ENCODE data around the gene HYAL2.
"Not testable (repeated sequence)": the region's sequence is repeated elsewhere in the genome, so short reads cannot be mapped to it uniquely, and the experiment has no call there.

Gene HYAL2

GRCh38 chr3:50288387-50289007, 34.0 kb downstream of the HYAL2 start:
- DNase-seq, result no peak

DNA sequence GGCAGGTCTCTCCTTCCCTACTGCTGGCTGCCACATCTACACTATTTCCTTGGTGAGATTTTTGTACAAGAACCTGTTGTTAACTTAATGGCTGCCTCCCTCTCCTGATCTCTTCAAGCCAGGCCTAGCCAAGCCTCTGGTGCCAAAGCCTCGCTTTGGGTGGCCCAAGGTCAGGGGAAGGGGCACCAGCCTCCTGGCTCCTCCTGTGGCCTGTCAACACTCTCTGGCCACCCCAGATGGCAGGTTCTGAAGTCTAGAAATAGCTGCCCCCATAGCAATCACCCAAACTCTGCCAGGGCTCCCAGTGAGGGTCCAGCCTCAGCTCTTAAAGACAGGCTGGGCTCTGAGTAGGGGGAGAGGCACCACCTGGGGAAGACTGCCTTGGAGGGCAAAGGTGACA, 35.3 kb downstream of the HYAL2 start:
- DNase-seq, result no peak

GRCh38 chr3:50286322-50287227, 36.0 kb downstream of the HYAL2 start:
- DNase-seq, result no peak

DNA sequence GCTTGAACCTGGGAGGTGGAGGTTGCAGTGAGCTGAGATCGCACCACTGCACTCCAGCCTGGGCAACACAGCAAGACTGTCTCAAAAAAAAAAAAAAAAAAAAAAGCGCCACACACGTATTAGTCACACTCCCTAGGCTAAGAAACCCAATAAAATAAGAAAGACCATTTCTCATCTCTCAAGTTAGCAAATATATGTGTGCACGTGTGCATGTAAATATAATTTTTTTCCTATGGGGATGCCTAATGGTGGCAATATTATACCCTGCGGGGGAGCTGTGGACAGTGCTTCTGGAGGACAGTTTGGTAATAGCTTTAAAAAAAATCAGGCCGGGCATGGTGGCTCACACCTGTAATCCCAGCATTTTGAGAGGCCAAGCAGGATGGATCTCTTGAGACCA, 38.4 kb downstream of the HYAL2 start:
- DNase-seq, result not testable (repeated sequence)

GRCh38 chr3:50279255-50280016, 43.1 kb downstream of the HYAL2 start:
- DNase-seq, result no peak

DNA sequence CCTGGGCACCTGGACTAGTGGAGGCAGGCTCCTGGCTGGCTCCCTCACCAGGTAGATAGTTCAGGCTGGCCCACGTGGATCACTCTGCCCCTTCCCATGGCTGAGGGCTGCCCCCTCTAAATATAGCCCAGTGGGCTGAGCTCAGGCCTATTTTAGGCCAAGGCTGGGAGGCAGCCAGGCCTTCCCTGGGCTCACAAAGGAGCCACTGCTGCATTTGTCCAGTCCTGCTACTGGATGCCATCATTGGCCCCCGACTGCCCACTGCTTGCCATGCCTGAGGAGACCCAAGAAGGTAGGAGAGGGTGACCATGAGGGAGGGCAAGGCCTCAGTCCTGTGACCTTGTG, 43.7 kb downstream of the HYAL2 start, which contains the start of gene LSMEM2:
Gene LSMEM2 (plus strand): TSS at position 208 of the 345 bp plus-strand sequence. CDS start 27 bp downstream, at position 235.
- DNase-seq, result no peak

- no peak for DNase-seq
Measured at GRCh38 chr3:50278123-50278879, 44.2 kb downstream of the HYAL2 start.

DNA sequence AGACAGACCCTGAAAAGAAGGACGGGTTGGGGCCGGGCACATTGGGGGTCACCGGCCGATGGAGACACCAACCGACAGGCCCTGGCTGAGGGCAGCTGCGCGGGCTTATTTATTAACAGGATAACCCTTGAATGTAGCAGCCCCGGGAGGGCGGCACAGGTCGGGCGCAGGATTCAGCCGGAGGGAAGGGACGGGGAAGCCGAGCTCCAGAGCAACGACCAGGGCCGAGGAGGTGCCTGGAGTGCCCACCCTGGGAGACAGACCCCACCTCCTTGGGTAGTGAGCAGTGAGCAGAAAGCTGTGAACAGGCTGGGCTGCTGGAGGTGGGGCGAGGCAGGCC, 45.8 kb downstream of the HYAL2 start:
- DNase-seq, result no peak

GRCh38 chr3:50275996-50276761, 46.4 kb downstream of the HYAL2 start:
- DNase-seq, result no peak

- no peak for DNase-seq
Measured at GRCh38 chr3:50275141-50275995, 47.2 kb downstream of the HYAL2 start.

- DNase-seq, result no peak
Measured at GRCh38 chr3:50274371-50275104, 48.0 kb downstream of the HYAL2 start.

- no peak for DNase-seq
Measured at GRCh38 chr3:50273689-50274065, 48.9 kb downstream of the HYAL2 start.

GRCh38 chr3:50272911-50273688, 49.4 kb downstream of the HYAL2 start:
- DNase-seq, result no peak

GRCh38 chr3:50272538-50272910, 50.0 kb downstream of the HYAL2 start:
- DNase-seq, result not testable (repeated sequence)

DNA sequence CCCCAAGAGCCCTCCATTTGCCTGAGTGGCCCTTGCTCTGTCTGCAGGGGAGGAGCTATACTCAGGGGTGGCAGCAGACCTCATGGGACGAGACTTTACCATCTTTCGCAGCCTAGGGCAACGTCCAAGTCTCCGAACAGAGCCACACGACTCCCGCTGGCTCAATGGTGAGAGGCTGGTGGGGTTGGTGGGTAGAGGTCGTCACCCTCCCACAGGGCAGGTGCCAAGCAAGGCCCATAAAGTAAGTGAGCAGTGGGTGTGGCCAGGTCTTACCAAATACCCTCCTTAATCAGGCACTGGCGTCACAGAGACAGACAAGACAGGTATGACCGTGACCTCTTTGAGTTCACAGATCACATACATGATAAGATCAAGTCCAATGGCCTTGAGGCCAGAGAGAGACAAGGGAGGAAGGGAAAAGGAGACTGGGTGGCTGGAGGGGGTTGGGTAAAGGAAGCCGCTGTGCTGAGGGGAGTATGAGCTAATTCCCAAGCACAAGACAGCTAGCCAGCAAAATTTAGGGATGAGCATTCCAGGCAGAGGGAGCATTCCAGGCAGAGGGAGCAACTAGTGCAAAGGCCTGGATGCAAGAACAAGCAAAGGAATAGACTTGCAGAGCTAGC, 51.1 kb downstream of the HYAL2 start:
- no peak for DNase-seq

GRCh38 chr3:50270422-50271224, 51.9 kb downstream of the HYAL2 start:
- DNase-seq, result no peak

DNA sequence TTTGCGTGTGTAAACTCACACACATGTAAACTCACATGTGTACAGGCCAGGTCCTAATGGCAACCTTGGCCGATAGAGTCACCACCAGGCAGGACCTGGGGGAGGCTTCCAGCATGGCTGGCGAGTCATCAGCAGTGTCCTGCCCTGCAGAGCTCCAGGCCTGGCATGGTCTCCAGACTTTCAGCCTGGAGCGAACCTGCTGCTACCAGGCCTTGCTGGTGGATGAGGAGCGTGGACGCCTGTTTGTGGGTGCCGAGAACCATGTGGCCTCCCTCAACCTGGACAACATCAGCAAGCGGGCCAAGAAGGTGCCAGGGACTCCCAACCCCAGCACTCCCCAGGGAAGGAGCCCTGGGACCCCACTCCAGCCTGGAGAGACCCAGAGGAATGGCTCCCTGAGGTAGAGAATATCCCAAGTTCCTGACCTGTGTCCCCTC, 52.5 kb downstream of the HYAL2 start:
- no peak for DNase-seq

GRCh38 chr3:50269460-50269859, 53.1 kb downstream of the HYAL2 start:
- no peak for DNase-seq

Measured in cortex of kidney (tissue), 1 donor.